Measurements from ENCODE around the gene ZNF385D.

The ZNF385D gene

GRCh38 chr3:21449738-21450137, 301.3 kb downstream of the ZNF385D start:
- no peak for ATAC-seq
- TF ChIP-seq ISL1 (CRISPR knock-in tag; IDR thresholded peaks at IDR 0.05) (no peak), GLIS3 (CRISPR knock-in tag; IDR thresholded peaks at IDR 0.05) (no peak), TCF4 (CRISPR knock-in tag; IDR thresholded peaks at IDR 0.05; ENCODE audit: borderline replicate concordance) (no peak), RARB (CRISPR knock-in tag; IDR thresholded peaks at IDR 0.05) (no peak), ARNTL (CRISPR knock-in tag; IDR thresholded peaks at IDR 0.05; ENCODE audit: borderline replicate concordance, low read depth) (no peak), SNAI2 (CRISPR knock-in tag; IDR thresholded peaks at IDR 0.05) (no peak), BACH2 (CRISPR knock-in tag; IDR thresholded peaks at IDR 0.05; ENCODE audit: borderline replicate concordance) (no peak), ESRRG (CRISPR knock-in tag; IDR thresholded peaks at IDR 0.05) (no peak), CREB5 (CRISPR knock-in tag; IDR thresholded peaks at IDR 0.05; ENCODE audit: low read depth) (no peak), PPARA (CRISPR knock-in tag; IDR thresholded peaks at IDR 0.05; ENCODE audit: borderline replicate concordance) (no peak), ZC3H10 (CRISPR knock-in tag; IDR thresholded peaks at IDR 0.05) (no peak), OSR1 (CRISPR knock-in tag; IDR thresholded peaks at IDR 0.05) (no peak), ZFP3 (CRISPR knock-in tag; IDR thresholded peaks at IDR 0.05) (no peak), ZNF565 (CRISPR knock-in tag; conservative IDR thresholded peaks at IDR 0.05; ENCODE audit: low read depth) (no peak)

DNA sequence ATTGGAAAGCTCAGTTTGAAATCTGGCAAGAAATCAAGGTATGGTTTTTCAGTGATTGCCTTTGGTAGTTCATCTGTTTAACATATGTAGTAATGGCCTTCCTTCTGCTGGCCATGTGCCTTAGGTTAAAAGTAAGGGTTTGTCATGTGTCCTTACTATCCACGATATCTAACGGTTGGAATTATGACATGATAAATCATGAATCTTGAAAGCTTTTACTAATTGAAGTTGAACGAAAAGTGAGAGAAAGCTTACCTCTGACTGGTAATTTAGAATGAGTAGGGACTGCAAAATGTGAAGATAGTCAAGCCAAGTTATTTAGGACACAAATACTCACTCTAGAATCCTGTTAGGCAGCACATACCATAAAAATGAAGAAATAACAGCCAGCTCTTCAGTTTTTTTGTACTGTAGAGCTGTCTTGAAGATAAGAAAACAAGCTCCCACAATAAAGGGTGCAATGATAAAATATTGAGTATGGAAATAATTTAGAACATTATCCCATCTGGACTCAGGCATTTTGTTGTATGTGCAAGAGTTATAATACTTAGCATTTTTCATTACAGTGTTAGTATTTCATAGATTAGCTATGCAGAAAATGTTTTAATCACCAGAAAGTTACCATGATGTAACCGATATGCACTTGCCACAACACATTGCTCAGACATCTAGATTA, 303.4 kb downstream of the ZNF385D start:
- peak; percentile 55 for ATAC-seq
- TF ChIP-seq ZNF565 (CRISPR knock-in tag; conservative IDR thresholded peaks at IDR 0.05; ENCODE audit: low read depth) (no peak), ZC3H10 (CRISPR knock-in tag; IDR thresholded peaks at IDR 0.05) (no peak), RARB (CRISPR knock-in tag; IDR thresholded peaks at IDR 0.05) (no peak), TCF4 (CRISPR knock-in tag; IDR thresholded peaks at IDR 0.05; ENCODE audit: borderline replicate concordance) (peak; percentile 49; the same call in 1 of the 2 replicates), ZNF8 (CRISPR knock-in tag; IDR thresholded peaks at IDR 0.05) (peak; percentile 42; the same call in 1 of the 2 replicates), ZFP30 (CRISPR knock-in tag; IDR thresholded peaks at IDR 0.05) (no peak), ARNTL (CRISPR knock-in tag; IDR thresholded peaks at IDR 0.05; ENCODE audit: borderline replicate concordance, low read depth) (no peak), PPARA (CRISPR knock-in tag; IDR thresholded peaks at IDR 0.05; ENCODE audit: borderline replicate concordance) (no peak), SNAI2 (CRISPR knock-in tag; IDR thresholded peaks at IDR 0.05) (no peak), CSDC2 (CRISPR knock-in tag; IDR thresholded peaks at IDR 0.05) (no peak), CREB5 (CRISPR knock-in tag; IDR thresholded peaks at IDR 0.05; ENCODE audit: low read depth) (no peak)
- TF ChIP-seq, protein P1, sequence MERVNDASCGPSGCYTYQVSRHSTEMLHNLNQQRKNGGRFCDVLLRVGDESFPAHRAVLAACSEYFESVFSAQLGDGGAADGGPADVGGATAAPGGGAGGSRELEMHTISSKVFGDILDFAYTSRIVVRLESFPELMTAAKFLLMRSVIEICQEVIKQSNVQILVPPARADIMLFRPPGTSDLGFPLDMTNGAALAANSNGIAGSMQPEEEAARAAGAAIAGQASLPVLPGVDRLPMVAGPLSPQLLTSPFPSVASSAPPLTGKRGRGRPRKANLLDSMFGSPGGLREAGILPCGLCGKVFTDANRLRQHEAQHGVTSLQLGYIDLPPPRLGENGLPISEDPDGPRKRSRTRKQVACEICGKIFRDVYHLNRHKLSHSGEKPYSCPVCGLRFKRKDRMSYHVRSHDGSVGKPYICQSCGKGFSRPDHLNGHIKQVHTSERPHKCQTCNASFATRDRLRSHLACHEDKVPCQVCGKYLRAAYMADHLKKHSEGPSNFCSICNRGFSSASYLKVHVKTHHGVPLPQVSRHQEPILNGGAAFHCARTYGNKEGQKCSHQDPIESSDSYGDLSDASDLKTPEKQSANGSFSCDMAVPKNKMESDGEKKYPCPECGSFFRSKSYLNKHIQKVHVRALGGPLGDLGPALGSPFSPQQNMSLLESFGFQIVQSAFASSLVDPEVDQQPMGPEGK (CRISPR knock-in tag; IDR thresholded peaks at IDR 0.05; ENCODE audit: borderline replicate concordance) = no peak
- TF ChIP-seq, protein P2, sequence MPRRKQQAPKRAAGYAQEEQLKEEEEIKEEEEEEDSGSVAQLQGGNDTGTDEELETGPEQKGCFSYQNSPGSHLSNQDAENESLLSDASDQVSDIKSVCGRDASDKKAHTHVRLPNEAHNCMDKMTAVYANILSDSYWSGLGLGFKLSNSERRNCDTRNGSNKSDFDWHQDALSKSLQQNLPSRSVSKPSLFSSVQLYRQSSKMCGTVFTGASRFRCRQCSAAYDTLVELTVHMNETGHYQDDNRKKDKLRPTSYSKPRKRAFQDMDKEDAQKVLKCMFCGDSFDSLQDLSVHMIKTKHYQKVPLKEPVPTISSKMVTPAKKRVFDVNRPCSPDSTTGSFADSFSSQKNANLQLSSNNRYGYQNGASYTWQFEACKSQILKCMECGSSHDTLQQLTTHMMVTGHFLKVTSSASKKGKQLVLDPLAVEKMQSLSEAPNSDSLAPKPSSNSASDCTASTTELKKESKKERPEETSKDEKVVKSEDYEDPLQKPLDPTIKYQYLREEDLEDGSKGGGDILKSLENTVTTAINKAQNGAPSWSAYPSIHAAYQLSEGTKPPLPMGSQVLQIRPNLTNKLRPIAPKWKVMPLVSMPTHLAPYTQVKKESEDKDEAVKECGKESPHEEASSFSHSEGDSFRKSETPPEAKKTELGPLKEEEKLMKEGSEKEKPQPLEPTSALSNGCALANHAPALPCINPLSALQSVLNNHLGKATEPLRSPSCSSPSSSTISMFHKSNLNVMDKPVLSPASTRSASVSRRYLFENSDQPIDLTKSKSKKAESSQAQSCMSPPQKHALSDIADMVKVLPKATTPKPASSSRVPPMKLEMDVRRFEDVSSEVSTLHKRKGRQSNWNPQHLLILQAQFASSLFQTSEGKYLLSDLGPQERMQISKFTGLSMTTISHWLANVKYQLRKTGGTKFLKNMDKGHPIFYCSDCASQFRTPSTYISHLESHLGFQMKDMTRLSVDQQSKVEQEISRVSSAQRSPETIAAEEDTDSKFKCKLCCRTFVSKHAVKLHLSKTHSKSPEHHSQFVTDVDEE (CRISPR knock-in tag; IDR thresholded peaks at IDR 0.05) = no peak
- TF ChIP-seq, protein P3, sequence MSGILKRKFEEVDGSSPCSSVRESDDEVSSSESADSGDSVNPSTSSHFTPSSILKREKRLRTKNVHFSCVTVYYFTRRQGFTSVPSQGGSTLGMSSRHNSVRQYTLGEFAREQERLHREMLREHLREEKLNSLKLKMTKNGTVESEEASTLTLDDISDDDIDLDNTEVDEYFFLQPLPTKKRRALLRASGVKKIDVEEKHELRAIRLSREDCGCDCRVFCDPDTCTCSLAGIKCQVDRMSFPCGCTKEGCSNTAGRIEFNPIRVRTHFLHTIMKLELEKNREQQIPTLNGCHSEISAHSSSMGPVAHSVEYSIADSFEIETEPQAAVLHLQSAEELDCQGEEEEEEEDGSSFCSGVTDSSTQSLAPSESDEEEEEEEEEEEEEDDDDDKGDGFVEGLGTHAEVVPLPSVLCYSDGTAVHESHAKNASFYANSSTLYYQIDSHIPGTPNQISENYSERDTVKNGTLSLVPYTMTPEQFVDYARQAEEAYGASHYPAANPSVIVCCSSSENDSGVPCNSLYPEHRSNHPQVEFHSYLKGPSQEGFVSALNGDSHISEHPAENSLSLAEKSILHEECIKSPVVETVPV (CRISPR knock-in tag; IDR thresholded peaks at IDR 0.05) = no peak

GRCh38 chr3:21446945-21447475, 304.0 kb downstream of the ZNF385D start:
- ATAC-seq = no peak
- peak; percentile 75 for TF ChIP-seq TCF4 (CRISPR knock-in tag; IDR thresholded peaks at IDR 0.05; ENCODE audit: borderline replicate concordance)
- TF ChIP-seq, protein P2 (CRISPR knock-in tag; IDR thresholded peaks at IDR 0.05) = peak; percentile 42; the same call in 1 of the 2 replicates
- TF ChIP-seq ISL1 (CRISPR knock-in tag; IDR thresholded peaks at IDR 0.05) = peak; percentile 32; the same call in 1 of the 2 replicates
- TF ChIP-seq GLIS3 (CRISPR knock-in tag; IDR thresholded peaks at IDR 0.05) = no peak

All from SK-N-SH treated with all-trans-retinoic acid at 6 μM for 48 hours (cell line).